HG03457 (cell line): ENCODE data around the gene SPAG16.
A peak's percentile ranks its signal among the peaks of the same experiment; 100 is the strongest.
"Not testable (repeated sequence)": the region's sequence is repeated elsewhere in the genome, so short reads cannot be mapped to it uniquely, and the experiment has no call there.

ENCODE experiments used
- ATAC-seq: cut with Tn5 transposase; IDR thresholded peaks from one replicate; pipeline ENCODE4 v1.9.1; 2021; ENCODE audit warnings: moderate number of reproducible peaks; ENCODE audit not compliant: unreplicated experiment

Gene SPAG16

DNA sequence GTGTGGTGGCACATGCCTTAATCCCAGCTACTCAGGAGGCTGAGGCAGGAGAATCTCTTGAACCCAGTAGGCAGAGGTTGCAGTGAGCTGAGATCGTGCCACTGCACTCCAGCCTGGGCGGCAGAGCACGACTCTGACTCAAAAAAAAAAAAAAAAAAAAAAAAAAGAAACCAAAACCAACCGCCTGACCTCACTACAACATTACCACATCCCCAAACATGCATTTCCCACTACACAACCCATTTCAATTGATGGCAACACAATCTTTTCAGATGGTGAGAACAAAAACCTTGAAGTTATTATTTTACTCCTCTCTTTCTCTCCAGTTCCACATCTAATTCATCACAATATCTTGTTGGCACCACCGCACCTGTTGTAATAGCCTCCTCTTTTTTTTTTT, 778.0 kb downstream of the SPAG16 start:
- not testable (repeated sequence) for ATAC-seq

- ATAC-seq = no peak
These were observed 780.2 kb downstream of the SPAG16 start for GRCh38 chr2:214064471-214064870.

GRCh38 chr2:214066862-214067261, 782.6 kb downstream of the SPAG16 start:
- ATAC-seq = no peak

GRCh38 chr2:214069254-214069653, 785.0 kb downstream of the SPAG16 start:
- ATAC-seq = peak; percentile 75

GRCh38 chr2:214075456-214075855, 791.2 kb downstream of the SPAG16 start:
- ATAC-seq = no peak

DNA sequence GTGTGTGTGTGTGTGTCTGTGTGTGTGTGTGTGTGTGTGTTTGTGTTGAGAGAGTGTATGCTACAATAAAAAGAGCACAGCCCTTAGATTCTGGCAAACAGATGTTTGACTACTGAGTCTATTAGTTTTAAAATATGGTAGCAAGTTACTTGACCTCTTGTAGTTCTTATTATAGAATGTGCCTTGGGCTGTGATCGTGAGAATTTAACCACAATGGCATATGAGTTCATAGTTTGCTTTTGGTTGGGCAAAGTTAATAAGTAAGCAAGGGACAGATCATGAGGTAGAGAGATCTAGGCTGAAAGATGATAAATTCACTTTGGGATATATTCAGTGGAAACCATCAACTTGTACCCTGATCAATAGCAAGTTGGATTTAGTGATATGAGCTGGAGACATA, 792.3 kb downstream of the SPAG16 start:
- ATAC-seq = peak; percentile 78

- ATAC-seq = no peak
These were observed 793.5 kb downstream of the SPAG16 start for GRCh38 chr2:214077727-214078126.

- no peak for ATAC-seq
These were observed 794.8 kb downstream of the SPAG16 start for GRCh38 chr2:214079032-214079431.

GRCh38 chr2:214088536-214088935, 804.3 kb downstream of the SPAG16 start:
- ATAC-seq = no peak

DNA sequence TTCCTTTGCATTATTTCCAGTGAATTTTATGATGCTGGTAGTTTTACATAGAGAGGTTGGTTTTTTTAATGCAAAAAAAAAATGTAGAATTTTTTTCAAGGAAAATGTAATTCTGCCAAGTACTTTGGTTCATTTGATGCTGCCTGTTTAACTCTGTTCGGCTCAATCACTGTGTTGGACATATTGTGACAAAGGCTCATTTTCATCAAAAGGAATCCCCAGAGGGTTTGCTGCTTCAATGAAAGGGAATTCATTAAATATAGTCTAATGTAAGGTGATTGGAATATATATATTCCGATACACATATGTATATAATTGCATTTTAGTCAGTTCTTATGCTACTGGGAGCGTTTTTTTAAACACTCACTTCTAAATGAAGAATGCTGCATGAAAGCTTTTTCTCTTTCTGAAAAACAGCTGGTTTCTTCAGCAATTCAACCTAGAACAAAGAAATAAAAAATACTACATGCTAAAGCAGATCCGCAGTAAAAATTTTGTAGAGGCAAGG, 812.0 kb downstream of the SPAG16 start:
- no peak for ATAC-seq

DNA sequence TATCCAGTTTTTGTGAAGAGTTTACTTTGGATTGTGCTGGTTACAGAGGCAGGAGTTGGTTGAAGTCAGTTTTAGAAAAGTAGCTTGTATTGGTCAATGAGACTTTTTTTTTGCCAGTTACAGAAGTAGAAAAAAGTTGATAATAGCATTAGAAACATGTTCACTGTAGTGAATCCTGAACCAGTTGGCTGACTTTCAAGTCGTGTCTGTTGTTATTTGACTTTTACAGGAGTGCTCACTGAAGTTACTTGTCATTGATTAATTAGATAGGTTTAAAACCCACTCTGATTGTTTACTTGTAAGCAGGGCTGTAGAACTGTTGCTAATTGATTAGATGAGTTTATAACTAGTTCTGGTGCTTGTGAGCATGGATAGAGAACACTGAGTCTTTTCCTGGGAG, 814.5 kb downstream of the SPAG16 start:
- ATAC-seq = no peak

- no peak for ATAC-seq
These were observed 816.2 kb downstream of the SPAG16 start for GRCh38 chr2:214100488-214100887.

DNA sequence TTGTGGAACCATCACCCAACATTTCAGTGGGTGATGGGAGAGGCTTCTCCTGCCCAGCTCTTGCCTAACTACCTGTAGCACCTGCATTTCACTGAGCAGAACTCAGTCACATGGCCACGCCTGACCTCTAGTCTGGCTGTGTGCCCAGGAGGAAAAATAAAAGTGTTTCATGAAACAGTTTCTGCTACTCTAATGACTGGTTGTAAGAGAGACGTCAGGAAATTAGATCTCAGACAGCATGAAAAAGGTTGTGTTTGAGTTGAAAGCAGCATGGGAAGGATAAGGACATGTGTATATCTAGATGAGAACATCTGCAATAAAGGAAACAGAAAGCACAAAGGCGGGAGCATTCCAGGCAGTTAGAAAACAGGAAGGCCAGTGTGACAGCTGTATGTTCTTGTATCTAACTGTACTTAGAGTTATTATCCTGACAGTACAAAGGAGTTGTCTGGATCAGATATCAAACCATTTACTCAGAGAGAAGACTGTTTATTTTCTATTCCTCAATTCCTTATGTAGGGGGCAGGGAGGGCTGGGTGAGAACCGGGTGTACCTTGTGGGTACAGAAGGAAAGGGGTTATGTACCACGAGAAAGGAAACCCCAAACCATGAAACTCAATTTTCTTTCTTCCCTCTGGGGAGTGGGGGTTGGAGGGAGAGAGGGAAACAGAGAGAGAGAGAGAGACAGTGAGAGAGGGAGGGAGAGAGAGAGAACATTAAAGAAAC, 819.2 kb downstream of the SPAG16 start:
- no peak for ATAC-seq

DNA sequence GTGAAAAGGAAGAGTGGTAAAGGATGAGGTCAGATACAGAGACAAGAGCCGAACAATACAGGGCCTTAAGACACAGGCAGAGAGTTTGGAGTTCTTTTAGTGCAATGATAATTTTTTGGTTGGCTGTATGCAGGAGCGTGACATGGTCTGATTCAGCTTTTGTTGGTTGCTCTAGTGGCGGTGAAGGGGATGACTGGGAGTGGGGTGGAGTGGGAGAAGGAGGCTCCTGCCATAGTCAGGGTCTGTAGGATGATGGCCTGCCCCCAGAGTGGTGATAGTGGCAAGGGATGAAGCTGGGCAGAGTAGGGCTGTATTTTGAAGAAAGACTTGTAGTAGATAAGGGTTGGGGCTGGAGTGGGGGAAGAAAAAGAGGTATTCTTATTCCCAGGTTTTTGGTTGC, 820.0 kb downstream of the SPAG16 start:
- ATAC-seq = no peak

DNA sequence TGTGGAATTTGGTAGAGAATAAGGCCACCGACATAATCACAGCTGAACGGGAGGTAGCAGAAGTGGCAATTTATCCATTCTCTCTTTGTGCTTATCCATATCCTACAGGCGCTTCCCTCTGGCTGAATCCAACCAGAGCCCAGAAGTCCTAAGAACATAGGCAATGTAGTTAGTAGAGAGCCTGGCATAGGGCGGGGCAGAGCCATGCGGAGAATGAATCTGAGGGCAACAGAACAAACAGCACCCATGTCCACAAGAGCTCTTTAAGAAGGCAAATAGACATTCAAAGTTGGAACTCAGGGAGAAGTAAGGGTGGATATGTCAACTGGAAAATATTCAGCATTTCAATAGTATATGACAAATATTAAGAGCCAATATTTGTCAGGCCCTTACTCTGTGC, 820.7 kb downstream of the SPAG16 start:
- no peak for ATAC-seq

DNA sequence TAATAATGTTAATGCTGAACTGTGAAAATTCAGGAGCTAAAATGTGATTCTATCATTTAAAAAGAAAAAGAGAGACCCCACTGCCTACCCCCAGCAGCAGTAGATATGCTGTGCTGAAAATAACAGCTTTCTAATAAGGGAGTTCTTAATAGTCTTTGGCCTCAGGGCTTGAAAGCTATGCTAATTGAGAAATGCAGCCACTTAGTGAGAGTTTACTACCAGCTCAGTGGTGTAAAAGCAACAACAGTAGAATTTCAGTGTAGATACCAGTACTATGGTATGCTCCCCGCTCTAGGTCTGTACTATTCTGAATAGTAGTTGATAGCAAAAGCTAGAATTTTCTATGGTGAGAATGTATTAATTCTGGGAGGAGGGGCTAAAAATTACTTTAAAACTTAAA, 823.5 kb downstream of the SPAG16 start:
- no peak for ATAC-seq

DNA sequence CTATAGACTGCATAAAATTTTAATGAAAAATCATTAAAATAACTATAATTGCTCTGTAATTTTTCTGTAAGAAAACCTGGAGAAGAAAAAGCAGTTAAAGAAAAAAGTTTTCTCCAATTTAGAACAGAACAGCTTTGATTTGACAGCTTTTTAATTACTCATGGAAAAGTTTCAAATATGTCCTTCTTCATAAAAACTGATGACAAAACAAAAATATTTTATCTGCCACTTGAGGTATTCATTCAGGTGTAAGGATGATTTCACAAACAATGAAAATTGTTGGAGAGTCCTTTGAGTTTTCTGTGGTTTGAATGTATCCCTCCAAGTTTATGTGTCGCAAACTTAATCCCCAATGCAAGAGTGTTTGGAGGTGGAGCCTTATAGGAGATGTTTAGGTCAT, 824.3 kb downstream of the SPAG16 start:
- no peak for ATAC-seq

- ATAC-seq = no peak
These were observed 832.8 kb downstream of the SPAG16 start for GRCh38 chr2:214117054-214117453.

DNA sequence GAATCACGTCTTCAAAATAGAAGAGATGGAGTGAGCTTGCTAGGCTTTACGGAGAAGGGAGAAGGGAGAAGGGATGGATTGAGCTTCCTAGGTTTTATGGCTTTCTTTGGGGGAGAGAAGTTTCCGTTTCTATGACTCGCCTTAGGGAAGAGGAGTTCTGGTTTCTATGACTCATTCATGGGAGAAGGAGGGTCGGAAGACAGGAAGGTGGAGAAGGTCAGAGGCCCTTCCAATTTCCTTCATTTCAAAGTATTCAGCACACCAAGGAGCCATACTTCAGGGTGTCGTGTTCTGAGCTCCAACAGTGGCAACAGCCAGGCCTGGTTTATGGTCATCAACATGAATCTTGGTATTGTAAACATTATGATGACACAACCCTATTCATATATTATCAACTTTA, 841.9 kb downstream of the SPAG16 start:
- no peak for ATAC-seq

- no peak for ATAC-seq
These were observed 842.9 kb downstream of the SPAG16 start for GRCh38 chr2:214127170-214127569.

DNA sequence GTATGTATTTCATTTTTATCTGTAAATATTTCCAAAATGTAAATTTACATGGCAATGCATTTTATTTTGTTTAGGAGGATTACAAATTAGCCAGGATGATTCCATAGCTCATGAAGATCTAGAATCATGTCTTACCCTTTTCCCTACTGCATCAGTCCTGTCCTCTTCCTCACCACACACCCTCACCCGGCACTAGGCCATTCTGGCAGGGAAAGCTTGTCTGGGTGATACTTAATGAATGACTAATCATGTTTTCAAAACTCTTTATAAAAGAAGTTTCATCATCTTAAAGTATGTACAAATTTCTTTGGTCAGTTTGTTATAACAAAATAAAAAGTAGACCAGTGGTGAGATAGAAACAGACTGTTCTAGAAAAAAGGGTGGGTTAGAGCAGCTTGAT, 843.3 kb downstream of the SPAG16 start:
- no peak for ATAC-seq

DNA sequence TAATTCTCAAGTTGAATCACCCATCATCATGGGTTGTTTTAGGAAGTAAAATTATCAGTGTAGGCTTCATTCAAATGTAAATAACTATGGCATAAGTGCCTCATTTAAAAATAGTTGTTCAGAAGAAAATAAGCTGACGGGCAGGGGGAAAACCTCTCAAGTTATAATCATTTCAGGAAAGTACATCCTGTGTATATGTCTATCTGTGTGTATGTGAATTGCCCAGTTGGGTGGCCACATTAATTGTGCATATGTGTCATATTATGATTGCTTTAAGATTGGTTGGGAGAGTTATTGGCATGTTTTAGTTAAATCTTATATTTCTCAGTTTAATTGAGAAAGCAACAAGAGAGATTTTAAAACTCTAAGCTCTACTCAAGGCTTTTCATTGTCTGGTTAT, 843.8 kb downstream of the SPAG16 start:
- no peak for ATAC-seq

- no peak for ATAC-seq
These were observed 845.9 kb downstream of the SPAG16 start for GRCh38 chr2:214130114-214130513.
